Kidney (tissue), 14 donors: ENCODE measurements around the gene SNX13. TPM values are rescaled to one million over a fixed set of nuclear protein-coding genes. Genes with fewer than 3 reads are reported as not detected.
A peak's percentile ranks its signal among the peaks of the same experiment; 100 is the strongest.

Experiments
- DNase-seq, 5 donors: peaks; one replicate each; pipeline ENCODE4 v3.0.0-alpha.2; 2013 to 2020
- FAIRE-seq: peaks from 2 replicates; lab custom pipeline; 2012; peaks lifted over from hg19 to GRCh38; lab: Jason Lieb, UNC
- H3K27ac ChIP-seq, 2 donors: one replicate each; pipeline ENCODE4 v1.7.0; 2013; ENCODE audit warnings: low read depth in 2 of 2, low read length in 2 of 2, inconsistent platforms in 1 of 2
- H3K27me3 ChIP-seq: one replicate; pipeline ENCODE4 v1.7.1; 2013; ENCODE audit warnings: low read length, inconsistent platforms; ENCODE audit not compliant: control insufficient read depth, insufficient read depth
- H3K36me3 ChIP-seq, 3 donors: one replicate each; pipeline versions ENCODE4 v1.7.0 to v1.7.1; 2013; ENCODE audit warnings: low read length in 3 of 3, control low read depth in 1 of 3, inconsistent platforms in 1 of 3; ENCODE audit not compliant: insufficient read depth in 3 of 3, control insufficient read depth in 2 of 3
- H3K4me1 ChIP-seq, 3 donors: one replicate each; pipeline versions ENCODE4 v1.7.0 to v1.7.1; 2013; ENCODE audit warnings: low read length in 3 of 3, inconsistent platforms in 1 of 3, low read depth in 1 of 3; ENCODE audit not compliant: control insufficient read depth in 2 of 3, insufficient read depth in 2 of 3
- H3K4me3 ChIP-seq, 3 donors: one replicate each; pipeline versions ENCODE4 v1.7.0 to v1.8.1; 2013; ENCODE audit warnings: low read length in 3 of 3, control low read depth in 1 of 3, inconsistent platforms in 1 of 3
- H3K9ac ChIP-seq, 3 donors: one replicate each; pipeline versions ENCODE4 v1.7.0 to v1.7.1; 2013; ENCODE audit warnings: low read length in 3 of 3, control low read depth in 1 of 3, inconsistent platforms in 1 of 3
- H3K9me3 ChIP-seq, 3 donors: one replicate each; pipeline versions ENCODE4 v1.7.0 to v1.7.1; 2013; ENCODE audit warnings: low read length in 3 of 3, control low read depth in 1 of 3, inconsistent platforms in 1 of 3; ENCODE audit not compliant: control insufficient read depth in 2 of 3, insufficient read depth in 1 of 3
- intact Hi-C: fragments of 100-400 bp; cut with DNase I; formaldehyde crosslinking; loops from one replicate; pipeline ENCODE4 v1.11.1; 2022
- polyA plus RNA-seq: library from polyadenylated mRNA; stranded (reverse); fragments of 350-450 nt; fragmentation: Illumina TruSeq; extraction: RNeasy Lipid Tissue Mini Kit (QIAGEN cat#74804); gene quantifications from one replicate; pipeline ENCODE4 v1.2.3, GENCODE V29; 2014; ENCODE audit warnings: low read depth, low replicate concordance; ENCODE audit not compliant: insufficient read depth
- total RNA-seq: library from RNA; stranded (reverse); fragmentation: NEBNext Ultra II Directional; extraction: Animal tissue kit (Norgen Biotek cat#: 25700); gene quantifications from one replicate; pipeline ENCODE4 v1.2.1, GENCODE V29; 2021
- TF ChIP-seq, protein P1 (sequence below): IDR thresholded peaks from 3 replicates; pipeline ENCODE4 v1.5.1; 2012; ENCODE audit warnings: mild to moderate bottlenecking, moderate library complexity, borderline replicate concordance; ENCODE audit not compliant: insufficient read depth; ENCODE audit errors: extremely low read depth
- donor health status: control.
- donor health status: control.
- donor health status: control.
- donor health status: control.
- donor health status: control.
- donor health status: DM: yes; HTN: yes; CAD: no.
- donor health status: Normal renal cell carcinoma (clear cell type).

SNX13 gene
- total and polyA plus RNA-seq, 2 donors from 2014 or later: 9.9 to 57.0 TPM

DNA sequence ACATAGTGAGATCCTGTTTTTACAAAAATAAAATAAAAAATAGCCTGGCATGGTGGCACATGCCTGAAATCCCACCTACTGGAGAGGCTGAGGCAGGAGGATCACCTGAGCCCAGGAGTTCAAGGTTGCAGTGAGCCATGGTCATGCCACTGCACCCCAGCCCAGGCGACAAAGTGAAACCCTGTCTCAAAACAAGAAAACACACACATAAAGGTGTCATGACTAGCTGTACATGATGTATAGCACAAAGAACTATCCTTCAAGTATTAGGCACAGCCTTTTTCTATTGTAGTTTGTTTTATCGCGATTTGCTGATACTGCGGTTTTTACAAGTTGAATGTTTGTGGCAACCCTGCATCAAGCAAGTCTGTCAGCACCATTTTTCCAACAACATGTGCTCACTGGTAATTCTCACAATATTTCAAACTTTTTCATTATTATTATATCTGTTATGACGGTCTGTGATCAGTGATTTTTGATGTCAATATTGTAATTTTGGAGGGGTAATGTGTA, 11.5 kb upstream of the SNX13 start:
- TF ChIP-seq, protein P1, sequence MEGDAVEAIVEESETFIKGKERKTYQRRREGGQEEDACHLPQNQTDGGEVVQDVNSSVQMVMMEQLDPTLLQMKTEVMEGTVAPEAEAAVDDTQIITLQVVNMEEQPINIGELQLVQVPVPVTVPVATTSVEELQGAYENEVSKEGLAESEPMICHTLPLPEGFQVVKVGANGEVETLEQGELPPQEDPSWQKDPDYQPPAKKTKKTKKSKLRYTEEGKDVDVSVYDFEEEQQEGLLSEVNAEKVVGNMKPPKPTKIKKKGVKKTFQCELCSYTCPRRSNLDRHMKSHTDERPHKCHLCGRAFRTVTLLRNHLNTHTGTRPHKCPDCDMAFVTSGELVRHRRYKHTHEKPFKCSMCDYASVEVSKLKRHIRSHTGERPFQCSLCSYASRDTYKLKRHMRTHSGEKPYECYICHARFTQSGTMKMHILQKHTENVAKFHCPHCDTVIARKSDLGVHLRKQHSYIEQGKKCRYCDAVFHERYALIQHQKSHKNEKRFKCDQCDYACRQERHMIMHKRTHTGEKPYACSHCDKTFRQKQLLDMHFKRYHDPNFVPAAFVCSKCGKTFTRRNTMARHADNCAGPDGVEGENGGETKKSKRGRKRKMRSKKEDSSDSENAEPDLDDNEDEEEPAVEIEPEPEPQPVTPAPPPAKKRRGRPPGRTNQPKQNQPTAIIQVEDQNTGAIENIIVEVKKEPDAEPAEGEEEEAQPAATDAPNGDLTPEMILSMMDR: no peak
- Histone ChIP-seq H3K27me3 (no peaks in the 10 kb centered on the region), H3K9ac (no peak overlapping the region), H3K9me3 (no peaks in the 10 kb centered on the region), H3K36me3 (no peaks in the 10 kb centered on the region), H3K4me1 (no peaks in the 10 kb centered on the region), H3K27ac (no peak overlapping the region), H3K4me3 (no peak overlapping the region)
- FAIRE-seq (no peak), DNase-seq (no peak)
- intact Hi-C loops: no loop called here

DNA sequence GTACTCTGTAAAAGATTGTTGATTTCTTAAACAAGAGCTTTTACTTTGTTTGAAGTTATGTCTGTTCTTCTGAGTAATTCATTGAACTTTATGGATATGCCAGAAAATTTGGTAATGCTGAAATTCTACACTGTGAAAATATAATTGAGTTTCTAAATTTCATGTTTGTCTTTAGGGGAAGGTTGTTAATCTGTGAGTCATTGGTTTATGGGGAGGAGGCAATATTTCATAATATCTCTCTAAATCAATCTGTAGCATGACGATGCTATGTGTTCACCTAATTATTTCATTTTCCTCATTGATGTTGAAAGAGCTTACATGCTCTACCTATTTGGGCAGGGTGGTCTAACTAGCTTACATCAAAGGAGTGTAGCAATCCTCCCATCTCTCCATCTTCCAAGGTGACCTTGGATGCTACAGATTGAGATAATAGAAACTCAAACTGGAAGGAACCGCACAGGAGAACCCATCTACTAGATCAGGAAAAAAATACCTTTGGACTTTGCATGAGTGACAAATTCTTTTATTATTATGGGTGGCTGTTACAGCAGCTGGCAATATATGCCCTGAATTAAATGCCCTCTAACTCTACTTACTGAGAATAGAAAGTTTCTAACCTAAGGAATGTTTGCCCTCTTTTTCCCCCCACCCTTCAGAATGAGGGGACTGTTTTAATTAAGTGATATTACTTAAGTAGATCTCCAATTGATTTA, 8.4 kb upstream of the SNX13 start:
- H3K4me1 ChIP-seq: no peaks in the 10 kb centered on the region
- H3K9me3 ChIP-seq: no peaks in the 10 kb centered on the region
- TF ChIP-seq, protein P1: no peak
- H3K27me3 ChIP-seq: no peaks in the 10 kb centered on the region
- no peak overlapping the region for H3K4me3 ChIP-seq
- H3K9ac ChIP-seq: no peak overlapping the region
- FAIRE-seq: no peak
- H3K27ac ChIP-seq: no peak overlapping the region
- intact Hi-C loops: no loop called here
- no peaks in the 10 kb centered on the region for H3K36me3 ChIP-seq
- no peak for DNase-seq

GRCh38 chr7:17947620-17948019, 7.3 kb upstream of the SNX13 start:
- no peaks in the 10 kb centered on the region for H3K36me3 ChIP-seq
- H3K4me1 ChIP-seq: no peaks in the 10 kb centered on the region
- peak in 1 of 5 donors; percentile 9 for DNase-seq
- intact Hi-C loops: no loop called here
- peak; percentile 13 for FAIRE-seq
- TF ChIP-seq, protein P1: no peak
- H3K9me3 ChIP-seq: no peaks in the 10 kb centered on the region
- no peak overlapping the region for H3K4me3 ChIP-seq
- H3K27ac ChIP-seq: no peak overlapping the region
- no peaks in the 10 kb centered on the region for H3K27me3 ChIP-seq
- no peak overlapping the region for H3K9ac ChIP-seq
